Stimulated activated CD8-positive, alpha-beta memory T cell treated with anti-CD3 and anti-CD28 coated beads, Interleukin-15, amount 100 ng/mL, for 24 hours (primary cell): ENCODE data around the gene SPARC.
"Not testable (repeated sequence)": the region's sequence is repeated elsewhere in the genome, so short reads cannot be mapped to it uniquely, and the experiment has no call there.

Source experiments
- DNase-seq: peaks from one replicate; pipeline ENCODE4 v3.0.0-alpha.2; 2020; ENCODE audit warnings: low read depth

Gene SPARC

DNA sequence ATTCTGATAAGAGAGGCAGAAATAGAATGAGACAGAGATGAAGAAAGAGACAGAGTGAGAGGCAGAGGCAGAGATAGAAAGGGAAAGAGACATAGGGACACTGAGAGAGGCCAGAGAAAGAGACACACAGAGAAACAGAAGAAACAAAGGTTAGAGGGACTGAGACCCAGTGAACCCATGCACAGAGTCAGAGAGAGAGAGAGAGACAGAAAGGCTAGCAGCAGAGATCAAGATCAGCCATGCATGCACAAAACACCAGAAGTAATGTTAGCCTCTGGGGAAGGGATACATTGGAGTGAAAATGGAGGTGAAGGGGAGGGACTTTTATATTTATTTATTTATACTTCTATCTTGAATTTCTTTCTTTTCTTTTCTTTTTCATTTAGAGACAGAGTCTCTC lies 14.1 kb upstream of the SPARC start:
- no peak for DNase-seq

DNA sequence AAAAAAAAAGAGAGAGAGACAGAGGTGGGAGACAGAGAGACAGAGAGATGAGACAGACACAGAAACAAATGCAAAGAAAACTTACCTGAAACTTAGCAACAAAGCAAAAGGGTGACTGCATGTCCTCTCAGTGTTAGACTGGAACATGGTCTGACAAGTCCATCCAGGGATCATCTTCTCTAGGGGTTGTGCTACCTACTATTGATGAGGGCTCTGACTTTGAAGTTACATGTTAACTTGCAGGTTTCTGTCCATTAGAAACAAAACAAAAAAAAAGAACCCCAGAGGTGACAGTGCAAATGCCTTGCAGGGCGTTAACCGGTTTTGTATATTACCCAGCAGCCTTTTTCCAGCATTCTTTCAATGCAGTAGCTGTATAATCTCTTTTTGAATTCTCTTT lies 13.6 kb upstream of the SPARC start:
- DNase-seq, result no peak

DNA sequence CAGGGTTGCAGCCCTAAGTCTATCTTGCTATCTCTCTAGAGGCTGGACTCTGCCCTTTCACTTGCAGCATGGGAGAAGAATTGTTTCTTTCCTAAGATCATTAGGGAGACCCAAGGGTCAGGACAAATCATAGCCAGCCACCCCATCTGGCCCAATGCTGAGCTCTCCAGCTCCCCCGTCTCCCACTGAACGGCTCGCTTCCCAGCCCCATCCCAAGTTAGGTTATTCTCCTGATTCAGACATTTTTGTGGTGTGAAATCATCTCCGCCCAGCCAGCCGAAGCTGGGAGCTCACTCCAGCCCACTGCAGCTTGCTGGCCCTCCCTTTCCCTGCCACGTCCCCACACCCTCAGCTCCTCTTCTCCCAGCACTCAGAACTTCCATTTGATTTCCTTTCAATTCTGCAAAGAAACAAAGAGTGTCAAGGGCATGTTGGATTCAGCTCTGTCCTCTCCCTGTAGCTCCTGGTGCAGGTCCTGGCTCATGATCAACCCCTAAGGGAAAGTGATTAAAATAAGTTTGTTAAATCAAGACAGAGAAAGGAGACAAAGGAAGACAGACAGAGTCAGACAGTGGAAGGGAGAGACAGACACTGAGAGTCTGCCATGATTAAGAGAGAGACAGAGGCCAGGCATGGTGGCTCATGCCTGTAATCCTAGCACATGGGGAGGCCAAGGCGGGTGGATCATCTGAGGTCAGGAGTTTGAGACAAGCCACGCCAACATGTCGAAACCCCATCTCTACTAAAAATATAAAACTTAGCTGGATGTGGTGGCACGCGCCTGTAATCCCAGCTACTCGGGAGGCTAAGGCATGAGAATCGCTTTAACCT lies 12.6 kb upstream of the SPARC start:
- DNase-seq, result no peak

DNA sequence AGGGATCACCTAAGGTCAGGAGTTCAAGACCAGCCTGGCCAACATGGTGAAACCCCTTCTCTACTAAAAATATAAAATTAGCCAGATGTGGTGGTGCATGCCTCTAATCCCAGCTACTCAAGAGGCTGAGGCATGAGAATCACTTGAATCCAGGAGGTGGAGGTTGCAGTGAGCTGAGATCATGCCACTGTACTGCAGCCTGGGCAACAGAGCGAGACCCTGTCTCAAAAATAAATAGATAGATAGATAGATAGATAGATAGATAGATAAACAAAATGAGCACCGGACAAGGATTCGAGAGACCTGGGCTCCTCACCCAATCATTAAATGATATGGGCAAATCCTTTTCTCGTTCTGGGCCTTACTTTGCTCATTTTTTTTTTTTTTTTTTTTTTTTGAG lies 11.4 kb upstream of the SPARC start:
- not testable (repeated sequence) for DNase-seq

DNA sequence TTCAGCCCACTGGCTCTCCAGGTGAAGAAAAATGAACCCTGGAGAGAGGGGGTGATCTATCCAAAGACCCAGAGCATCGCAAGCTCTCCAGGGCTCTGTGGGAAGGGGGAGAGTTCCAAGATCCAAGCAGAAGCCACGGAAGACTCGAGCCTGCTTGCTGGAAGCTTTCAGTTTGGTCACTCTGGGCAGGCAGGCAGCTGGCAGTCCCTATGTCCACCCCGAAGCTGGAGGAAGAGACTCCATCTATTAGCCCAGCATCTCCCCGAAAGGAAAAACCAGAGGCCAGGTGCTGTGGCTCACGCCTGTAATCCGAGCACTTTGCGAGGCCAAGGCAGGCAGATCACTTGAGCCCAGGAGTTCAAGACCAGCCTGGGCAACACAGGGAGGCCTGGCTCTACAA lies 10.7 kb upstream of the SPARC start:
- no peak for DNase-seq

DNA sequence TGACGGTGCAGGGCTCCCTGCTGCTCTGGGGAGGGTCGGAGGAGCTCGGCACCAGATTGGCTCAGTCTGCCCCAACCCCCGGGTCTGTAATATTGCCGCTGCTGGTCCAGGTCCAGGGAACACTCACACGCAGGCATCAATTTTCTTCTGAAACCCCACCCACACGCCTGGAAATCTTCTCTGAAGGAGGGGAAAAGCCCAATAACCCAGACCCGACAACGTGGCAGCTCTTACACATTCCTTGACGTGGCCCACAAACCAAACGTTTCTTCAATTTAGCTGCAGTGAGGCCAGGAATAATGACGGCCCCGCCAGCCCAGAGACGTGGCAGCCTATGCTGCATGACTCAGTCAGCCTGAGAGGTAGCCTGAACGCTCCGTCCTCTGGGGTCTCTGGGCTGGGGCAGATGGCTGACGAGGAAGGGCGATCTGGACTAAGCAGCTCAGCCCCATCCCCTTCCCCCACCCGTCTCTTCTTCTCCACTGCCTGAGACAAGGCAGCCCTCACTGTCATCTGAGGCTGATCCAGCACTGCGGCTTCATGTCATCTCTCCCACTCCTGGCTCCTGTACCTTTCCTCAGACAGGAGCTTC lies 9.9 kb upstream of the SPARC start:
- no peak for DNase-seq

DNA sequence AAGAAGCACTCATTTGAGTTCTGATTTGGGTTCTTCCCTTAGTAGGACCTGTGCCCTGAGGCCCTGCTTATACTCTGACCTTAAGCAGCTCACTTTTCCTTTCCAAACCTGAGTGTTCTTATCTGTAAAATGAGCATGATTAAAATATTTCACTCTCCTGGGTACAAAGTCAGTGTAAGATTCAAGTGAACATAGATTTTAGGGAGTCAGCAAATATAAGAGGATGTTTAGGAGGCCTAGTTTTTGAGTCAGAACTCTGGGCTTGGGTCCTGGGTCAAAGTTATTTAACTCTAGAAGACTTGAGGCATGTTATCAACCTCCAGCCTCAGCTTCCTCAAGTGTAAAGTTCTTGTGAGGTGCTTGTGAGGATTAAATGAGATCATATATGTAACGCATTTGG lies 8.7 kb upstream of the SPARC start:
- no peak for DNase-seq

DNA sequence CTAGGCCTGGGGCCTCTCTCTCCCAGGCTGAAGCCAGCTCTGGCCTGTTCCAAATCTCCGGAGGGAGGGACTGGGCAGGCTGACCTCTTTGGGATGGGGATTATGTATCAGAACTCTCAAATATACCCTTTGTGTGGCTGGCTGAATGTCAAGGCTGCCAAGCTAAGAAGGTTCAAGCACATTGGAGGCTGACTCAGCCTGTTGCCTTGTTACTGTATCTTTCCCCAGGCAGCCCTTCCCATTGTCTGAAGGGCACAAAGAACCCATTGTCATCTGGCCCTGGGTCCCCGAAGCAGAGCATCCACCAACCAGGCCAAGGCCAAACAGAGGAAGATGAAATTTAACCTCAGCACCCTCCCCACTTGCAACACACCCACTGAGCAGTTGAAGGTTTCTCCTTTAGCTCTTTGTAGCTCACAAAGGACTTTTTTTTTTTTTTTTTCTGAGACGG lies 7.3 kb upstream of the SPARC start:
- DNase-seq, result no peak

DNA sequence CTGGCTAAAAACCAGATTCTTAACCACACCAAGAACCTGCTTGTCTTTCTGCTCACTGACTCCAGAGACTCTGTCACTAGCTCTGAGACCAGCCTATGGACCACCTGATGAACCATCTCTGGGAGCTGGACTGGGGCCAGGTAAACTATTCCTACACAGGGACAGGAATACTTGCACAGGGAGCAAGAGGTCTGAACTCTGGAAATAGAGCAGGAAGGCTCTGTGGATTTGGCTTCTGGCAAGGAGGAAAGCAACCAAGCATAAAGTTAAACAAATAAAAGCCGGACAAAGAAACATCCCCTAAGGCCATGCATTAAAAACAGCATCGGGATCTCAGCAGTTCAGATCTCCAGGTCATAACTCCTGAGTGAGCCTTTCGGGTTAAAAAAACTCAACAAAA lies 5.6 kb upstream of the SPARC start:
- DNase-seq, result no peak

DNA sequence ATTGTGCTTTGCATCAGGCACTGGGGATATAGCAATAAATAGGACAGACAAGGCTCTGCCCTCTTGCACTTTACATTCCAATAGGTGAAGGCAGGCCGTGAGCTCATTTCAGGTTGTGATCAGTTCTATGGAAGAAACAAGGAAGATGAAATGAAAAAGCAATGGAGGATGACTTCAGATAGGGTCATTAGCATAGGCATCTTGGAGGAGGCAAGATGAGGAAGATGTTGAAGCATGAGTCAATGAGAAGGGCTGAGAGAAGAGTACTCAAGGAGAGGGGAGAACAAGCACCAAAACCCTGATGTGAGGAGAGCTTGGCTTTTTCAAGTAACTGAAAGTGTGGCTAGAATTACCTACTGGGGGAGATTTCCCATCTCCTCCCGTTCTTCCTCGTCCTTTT lies 5.0 kb upstream of the SPARC start:
- DNase-seq, result no peak

DNA sequence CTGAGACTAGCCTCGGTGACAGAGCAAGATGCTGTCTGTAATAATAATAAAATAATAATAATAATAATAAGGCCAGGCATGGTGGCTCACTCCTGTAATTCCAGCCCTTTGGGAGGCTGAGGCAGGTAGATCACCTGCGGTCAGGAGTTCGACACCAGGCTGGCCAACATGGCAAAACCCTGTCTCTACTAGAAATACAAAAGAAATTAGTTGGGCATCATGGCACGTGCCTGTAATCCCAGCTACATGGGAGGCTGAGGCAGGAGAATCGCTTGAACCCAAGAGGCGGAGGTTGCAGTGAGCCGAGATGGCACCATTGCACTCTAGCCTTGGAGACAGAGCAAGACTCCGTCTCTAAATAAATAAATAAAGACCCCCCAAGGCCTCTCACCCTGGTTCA lies 2.9 kb upstream of the SPARC start:
- DNase-seq, result not testable (repeated sequence)

DNA sequence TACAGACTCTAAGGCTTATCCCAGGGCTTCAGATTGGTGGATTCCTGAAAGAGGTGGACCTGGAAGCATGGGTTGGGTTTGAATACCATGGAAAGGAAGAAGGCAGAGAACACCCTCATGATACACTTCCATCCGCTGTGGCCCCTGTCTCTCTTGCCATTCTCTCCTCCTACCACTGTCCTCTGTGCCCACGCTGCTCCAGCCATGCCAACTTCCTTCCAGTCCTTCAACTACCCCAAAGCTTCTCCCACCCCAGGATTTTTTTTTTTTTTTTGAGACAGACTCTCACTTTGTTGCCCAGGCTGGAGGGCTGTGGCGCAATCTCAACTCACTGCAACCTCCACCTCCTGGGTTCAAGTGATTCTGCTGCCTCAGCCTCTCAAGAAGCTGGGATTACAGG lies 1.7 kb upstream of the SPARC start:
- DNase-seq, result no peak

DNA sequence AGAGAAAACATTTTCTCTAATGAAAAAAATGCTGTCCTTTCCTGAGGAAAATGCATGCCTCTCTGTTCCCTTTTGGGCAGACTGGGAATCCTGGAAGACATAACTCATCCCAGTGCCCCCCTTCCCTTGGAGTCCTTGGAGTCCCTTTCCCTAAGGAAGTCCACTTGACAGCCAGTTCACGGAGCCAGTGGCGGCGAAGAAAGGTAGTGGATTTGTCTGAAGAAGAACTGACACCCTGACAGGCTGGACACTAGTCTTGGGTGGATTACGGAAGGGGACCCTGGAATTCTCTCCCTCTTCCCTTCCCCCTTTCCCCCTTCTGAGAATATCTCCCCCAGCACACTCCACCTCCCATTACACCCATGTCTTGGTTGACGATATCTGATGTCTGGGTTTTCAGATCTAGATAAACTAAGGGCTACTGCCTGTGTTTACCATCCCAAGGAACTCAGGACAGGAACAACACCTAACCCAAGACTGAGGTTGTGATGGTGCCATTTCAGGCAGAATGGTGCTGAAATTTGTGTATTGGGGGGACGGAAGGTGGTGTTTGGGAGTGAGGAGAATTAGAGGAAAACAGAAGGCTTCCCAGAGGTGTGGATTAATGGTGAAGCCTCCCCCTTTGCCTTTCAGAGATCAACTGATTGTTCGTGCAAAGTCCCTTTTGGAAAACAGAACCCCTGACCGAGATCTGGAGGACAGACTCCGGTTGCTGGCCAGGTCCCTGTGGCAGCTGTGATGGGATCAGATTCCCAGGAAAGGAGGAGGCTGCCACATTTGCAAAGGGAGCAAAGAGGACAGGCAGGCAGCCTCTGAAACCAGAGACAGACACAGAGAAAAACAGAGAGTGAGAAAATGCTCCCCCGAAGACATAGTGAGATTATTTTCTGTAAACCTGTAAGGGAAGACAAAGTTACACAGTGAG lies 704 bp downstream of the SPARC start:
- no peak for DNase-seq

DNA sequence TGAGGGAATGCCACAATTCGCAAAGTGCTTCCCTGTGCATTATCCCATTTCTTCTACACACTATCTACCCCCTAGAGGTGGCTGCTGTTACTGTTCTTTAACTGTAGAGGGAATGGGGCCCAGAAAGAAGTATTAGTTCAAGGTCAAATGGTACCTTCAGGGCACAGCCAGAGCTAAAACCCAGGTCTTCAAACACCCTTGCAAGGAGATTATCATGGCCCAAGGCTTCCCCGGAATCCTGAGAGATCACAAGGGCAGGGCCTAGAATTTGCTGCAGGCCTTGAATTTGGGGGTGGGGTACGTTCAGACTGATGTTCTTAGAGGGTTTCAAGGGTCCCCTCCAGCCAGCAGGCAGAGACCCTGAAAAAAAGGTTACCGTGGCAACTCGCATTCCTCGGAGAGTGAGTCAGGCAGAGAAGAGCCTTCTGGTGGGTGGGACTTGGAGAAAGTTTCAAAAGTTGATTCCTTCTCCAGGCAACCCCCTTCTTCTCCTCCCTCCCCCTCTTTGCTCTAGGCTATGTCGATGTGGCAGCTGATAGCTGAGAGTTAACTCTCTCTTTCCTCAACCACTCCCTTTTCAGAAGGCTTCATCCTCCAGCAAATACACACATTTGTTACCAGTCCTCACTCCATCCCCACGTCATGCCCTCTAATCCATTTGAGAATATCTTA lies 1.9 kb downstream of the SPARC start:
- no peak for DNase-seq

DNA sequence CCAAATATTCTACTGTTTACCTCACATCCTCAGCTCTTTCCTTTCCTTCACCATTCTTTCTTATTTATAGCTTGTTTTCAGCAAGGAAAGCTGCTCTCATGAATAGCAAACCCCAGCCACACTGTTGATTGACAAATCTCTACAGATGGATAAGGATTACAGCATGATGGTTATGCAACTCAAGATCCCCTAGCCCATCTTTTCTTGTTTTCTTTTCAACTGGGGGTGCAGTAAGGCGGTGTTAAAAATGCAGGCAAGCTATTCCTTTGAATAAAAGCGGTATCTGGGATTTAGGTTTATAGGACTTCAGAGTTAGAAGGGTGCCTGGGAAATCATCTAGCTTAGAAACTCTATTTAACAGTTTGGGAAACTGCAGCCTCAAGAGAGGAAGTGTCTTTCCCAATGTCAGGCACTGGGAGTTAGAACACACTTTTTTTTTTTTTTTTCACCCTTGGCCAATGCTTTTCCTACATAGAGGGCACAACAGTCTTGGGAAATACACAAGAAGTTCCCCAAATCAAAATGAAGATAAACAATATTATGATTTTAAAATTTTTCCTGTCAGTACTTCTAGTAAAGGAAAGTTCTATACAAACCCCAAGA lies 2.6 kb downstream of the SPARC start:
- DNase-seq, result no peak

DNA sequence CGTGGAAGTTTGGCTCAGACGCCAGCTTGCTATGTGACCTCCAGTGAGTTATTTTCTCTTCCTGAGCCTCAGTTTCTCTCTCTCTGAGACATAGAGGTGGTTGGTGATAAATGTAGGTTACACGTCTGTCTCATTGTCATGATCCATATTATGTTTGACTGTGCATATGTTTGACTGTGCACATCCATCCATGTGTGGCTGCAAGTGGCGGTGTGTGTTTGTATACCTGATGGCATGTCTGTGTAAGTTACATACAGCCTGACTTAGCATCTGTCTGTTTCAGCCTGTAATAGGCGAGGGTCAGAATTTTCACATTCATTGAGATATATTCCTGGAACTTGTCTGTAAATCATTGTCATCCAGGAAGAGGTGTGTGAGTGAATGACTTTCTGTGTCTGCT lies 3.3 kb downstream of the SPARC start:
- no peak for DNase-seq

DNA sequence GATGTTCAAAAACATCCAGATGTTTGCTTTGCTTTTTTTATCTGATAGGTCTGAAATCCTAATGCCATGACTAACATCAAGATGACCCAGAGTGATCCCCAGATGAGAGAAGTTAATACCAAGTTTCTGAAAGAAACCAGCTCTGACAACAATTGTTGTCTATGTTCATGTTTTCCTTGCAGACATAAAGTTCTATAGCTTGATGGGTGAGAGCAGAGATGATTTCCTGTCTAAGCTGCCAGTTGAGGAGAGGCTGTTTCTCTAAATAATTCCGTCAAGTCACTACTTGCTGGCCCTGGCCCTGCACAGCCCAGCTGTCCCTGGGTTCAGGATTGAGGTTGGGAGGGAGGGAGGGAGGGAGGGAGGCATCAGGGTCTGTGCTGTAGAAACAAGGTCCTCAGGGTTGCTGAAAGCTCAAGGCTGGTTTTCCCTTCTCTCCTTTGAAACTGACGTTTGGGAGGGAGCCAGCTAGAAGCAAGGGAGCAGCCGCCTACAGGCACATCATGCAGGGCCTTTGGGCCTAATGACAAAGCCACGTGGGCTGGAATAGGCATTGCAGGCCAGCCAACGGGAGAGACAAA lies 3.9 kb downstream of the SPARC start:
- no peak for DNase-seq

DNA sequence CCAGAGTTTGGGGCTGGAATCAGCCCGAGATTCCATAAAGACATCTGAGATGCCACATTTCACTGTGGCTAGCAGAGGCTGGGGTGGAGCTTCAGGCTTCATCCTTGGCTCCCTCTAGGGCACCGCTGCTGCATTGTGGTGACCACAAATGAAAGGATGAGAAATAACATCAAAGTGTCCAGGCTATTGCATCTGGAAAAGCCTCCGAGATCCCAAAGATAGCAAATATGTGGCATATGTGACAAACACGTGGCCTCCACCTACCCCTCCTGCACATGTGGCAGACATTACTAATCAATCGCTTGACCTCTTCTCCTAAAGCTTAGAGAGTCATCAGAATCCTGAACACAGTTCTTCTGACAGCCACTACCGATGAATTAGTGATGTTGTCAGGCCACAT lies 4.5 kb downstream of the SPARC start:
- DNase-seq, result no peak

DNA sequence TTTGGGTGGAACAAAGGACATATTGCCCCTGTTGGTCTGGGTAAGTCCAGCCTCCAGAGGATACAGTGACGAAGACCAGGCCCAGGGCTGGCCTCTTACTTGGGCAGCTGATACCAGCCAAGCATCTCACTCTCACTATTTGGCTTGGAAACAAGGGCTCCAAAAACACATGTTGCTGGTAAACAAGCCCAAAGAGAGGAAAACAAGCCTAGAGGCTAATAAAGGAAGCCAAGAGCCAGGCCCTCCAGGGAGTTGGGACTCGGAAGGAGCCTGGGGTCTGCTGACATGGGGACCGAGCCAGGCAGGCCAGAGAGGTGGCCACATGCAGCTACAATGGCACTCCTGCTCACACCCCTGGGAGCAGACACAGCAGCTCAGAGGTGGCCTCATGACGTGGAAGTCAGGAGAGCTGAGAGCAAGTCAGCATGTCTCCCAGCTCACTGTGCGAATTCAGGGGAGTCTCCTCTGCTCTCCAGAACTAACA lies 5.7 kb downstream of the SPARC start:
- DNase-seq, result no peak

DNA sequence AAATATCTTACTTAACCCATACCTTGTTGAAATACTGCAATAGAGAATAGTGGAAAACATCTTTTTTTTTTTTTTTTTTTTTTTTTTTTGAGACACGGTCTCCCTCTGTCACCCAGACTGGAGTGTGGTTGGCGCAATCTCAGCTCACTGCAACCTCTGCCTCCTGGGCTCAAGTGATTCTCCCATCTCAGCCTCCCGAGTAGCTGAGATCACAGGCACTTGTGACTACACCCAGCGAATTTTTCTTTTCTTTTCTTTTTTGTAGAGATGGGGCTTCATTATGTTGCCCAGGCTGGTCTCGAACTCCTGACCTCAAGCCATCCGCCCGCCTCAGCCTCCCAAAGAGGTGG lies 6.6 kb downstream of the SPARC start:
- not testable (repeated sequence) for DNase-seq

DNA sequence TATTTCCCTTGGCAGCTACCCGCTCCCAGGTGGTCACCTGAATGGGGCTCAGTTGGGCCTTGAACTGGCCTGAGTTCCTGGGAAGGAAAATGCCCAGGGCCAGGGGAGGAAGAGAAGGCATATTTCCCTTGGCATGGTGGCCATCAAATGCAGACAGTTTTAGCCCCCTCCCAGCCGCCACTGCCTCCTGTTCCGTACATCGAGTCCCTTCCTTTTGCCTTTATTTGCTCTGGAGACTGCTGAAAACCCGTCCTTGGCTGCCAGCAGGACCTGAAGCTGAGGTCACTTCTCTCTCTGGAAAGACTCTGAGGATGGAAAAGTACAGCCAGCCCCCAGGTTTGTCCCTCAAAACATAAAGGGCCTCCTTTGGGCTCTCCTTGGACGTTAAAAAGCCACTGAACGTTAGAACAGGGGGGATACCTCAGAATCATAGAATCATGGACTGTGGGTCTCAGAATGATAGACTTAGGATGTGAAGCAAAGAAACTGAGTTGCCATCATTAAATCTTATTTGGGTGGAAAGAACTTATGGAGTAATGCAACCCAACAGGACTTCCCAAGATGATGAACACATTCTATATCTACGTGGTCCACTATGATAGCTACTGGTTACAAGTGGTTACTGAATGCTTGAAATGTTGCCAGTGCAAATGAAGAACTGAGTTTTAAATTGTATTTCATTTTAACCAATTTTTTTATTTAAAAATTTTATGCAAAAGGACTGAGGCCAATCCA lies 7.1 kb downstream of the SPARC start:
- no peak for DNase-seq
